HG03575 (cell line): ENCODE results near the gene FERMT1.
"Not testable (repeated sequence)": the region's sequence is repeated elsewhere in the genome, so short reads cannot be mapped to it uniquely, and the experiment has no call there.

Experiments used
- ATAC-seq: cut with Tn5 transposase; IDR thresholded peaks from one replicate; pipeline ENCODE4 v1.9.1; 2021; ENCODE audit not compliant: unreplicated experiment, insufficient number of reproducible peaks, low FRiP score; ENCODE audit errors: extremely low read depth

FERMT1 gene

DNA sequence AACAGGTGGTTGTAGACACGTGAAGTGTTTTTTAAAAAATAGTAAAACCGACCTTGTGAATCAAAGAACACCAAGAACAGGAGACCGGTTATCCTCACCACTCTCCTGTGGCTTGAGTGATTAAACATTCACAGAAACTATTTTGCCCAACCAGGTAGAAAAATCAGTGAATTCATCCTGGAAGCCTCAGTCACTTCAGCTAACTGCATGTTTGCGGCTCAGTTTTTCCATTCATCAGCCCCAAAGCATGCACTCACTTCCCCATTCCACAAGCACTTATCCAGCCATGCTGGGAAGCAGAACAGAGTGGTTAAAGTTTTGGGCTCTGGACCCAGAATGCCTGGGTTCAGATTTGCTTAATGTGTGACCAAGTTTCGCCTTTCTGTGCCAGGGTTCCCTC, 71.3 kb downstream of the FERMT1 start:
- no peak for ATAC-seq

GRCh38 chr20:6048391-6048790, 74.4 kb downstream of the FERMT1 start:
- no peak for ATAC-seq

DNA sequence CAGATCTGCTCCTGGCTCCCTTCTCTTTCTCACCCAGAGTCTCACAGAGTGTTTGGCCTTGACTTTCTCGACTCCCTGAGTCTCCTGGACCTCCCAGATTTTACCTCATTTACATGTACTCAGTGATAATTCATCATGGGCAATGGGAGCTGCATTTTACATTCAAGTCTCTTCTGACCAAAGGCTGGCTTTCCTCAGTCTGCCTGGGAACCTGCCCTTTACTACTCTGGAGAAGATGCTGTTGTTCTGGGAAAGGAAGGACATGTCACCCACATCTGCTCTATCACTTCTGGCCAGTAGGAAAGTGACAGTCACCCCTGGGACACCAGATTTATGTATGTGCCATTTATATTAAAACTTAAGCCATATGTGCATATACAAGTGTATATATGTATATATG, 76.4 kb downstream of the FERMT1 start:
- no peak for ATAC-seq

- ATAC-seq, result no peak
These were observed 77.3 kb downstream of the FERMT1 start for GRCh38 chr20:6045566-6045965.

DNA sequence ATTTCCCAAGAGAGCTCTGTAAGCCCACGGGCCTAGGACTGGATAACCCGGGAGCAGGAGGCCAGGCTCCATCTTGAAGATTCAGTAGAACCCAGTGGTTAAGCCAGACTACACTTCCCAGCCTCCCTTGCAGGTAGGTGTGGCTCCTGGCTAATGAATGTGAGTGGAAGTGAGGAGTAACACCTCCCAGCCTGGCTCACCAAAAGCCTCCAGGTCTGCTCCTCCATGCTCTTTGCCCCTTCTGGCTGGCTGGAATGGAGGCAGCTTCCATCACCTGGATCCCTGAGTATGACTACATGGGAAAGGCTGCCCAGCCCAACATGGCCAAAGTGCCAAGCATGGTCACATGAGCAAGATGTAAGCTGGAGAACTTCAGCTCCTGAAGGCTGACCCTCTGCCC, 78.7 kb downstream of the FERMT1 start:
- no peak for ATAC-seq

DNA sequence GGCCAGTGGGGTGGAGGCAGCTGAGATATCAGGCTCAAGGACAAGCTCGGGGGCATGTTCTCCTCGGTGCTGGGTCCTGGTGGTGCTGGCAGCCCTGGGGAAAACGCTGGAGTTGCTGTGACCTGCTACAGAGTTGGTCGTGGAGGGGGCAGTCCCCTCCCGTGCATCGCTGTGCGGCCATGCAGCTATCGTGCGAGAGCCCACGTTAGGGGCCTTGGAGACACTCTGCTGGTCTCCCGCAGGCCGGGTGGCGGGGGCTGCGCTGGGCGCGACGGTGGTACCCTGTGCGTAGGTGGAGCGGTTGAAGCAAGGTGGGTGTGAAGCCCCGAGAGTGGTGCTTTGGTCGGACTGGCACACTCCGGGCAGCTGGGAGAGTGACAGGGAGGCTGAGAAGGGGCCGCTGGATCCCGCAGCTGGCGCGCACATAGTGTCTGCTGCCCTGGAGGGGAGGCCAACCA, 81.0 kb downstream of the FERMT1 start:
- no peak for ATAC-seq

DNA sequence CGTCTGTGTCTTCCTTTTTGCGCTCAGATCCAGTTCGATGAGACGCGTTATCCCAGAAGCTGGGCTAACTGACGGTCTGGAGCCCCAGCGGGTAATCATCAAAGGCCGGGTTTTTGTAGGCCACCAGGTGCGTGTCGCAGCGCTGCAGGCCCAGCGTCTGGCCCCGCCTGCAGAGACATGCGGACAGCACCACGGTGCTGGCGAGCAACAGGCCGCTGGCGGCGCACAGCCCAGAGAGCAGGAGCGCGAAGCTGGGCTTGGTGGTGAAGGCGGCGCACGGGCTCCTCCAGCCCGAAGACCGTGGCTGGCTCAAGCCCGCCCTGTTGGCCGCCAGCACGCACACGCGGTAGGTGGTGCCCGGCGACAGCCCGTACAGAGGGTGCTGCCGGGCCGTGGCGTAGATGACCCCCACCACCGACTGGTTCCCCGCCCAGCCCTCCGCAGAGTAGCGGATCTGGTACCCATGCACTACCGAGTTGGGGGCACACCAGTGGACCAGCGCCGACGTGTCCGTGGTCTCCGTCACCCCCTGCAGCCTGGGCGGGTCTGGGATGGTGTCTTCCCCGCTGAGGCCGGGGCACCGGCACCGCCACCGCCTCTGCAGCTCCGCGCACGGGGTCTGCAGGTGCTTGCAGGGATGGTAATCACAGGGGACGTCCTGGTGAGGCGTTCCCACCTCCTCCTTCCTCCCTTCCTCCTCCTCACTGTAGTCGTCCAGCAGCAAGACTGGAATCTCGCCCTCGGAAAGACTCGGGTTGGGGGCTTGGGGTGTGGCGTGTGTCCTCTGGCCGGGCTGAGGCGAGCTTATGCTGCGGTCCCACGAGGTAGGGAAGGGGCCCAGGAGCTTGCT, 81.6 kb downstream of the FERMT1 start:
- ATAC-seq, result no peak

DNA sequence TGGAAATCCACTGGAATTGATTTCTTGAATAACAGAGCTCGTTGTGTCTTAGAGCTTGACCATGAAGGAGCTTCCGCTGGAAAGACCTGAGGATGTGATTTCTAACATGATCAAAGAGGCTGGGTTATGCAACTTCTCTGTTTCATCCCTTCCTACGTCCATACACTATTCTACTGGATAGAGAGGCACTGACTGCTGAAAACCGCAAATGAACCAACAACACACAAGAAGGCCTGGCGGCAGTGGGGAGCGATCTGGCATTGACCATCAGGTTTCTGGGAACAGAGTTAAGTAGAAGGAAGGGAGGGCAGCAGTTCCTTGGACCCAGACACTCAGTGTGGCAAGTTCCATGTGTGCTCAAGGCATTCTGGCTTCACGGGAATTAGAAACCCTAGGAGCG, 82.3 kb downstream of the FERMT1 start:
- ATAC-seq, result no peak

DNA sequence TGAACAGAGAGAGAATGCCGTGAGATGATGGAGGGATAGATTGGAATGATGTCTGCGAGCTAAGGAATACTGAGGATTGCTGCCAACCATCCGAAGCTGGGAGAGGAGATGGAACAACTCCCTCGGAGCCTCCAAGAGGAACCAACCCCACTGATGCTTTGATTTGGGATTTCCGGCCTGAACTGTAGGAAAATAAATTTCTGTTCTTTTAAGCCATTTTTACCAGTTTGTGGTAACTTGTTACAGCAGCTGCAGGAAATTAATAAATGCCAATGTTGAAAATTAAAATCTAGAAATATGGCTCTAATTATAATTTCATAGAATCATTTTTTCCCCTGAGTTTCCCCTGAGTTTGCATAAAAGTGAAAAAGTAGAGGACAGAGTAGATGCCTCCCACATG, 83.1 kb downstream of the FERMT1 start:
- no peak for ATAC-seq

GRCh38 chr20:6038256-6038655, 84.6 kb downstream of the FERMT1 start:
- ATAC-seq, result no peak

- ATAC-seq, result no peak
These were observed 85.7 kb downstream of the FERMT1 start for GRCh38 chr20:6037082-6037481.

GRCh38 chr20:6036213-6036612, 86.6 kb downstream of the FERMT1 start:
- no peak for ATAC-seq

DNA sequence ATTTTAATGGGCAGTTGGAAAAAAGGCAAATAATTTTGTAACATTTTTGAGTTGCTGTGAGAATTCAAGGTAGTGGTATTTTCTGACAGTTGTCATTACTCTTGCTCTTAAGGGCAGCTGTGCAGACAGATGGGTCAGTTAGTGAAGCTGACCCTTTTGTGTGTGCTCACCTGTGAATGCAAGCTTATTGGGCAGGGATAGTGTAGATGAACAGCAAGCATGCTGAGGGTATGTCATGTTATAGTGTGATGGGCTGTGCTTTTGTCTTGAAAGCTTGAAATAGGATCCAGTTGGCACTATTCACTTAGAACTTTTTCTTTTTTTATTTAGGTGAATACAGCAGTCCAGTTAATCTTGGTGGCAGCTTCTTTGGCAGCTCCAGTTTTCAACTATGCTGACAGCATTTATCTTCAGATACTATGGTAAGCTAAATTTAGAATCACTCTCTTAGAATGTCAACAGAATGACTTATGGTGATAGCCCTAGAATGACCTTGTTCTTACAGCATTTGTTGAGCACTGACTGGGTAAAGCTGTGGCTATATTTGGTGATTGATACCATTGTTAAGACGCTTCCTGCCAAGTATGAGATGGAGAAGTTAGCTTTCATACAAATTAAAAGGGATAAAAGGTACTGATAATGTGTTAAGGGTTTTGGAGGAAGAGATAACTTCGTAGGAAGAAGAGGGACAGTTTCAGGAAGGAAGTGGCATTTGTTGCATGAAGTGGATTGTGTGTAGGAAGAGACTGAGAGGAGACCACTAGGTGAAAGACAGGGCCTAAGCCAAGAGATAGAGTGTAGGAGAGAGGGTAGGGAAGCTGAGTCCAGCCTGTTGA, 88.5 kb downstream of the FERMT1 start:
- ATAC-seq, result no peak

GRCh38 chr20:6032907-6033306, 89.9 kb downstream of the FERMT1 start:
- not testable (repeated sequence) for ATAC-seq

DNA sequence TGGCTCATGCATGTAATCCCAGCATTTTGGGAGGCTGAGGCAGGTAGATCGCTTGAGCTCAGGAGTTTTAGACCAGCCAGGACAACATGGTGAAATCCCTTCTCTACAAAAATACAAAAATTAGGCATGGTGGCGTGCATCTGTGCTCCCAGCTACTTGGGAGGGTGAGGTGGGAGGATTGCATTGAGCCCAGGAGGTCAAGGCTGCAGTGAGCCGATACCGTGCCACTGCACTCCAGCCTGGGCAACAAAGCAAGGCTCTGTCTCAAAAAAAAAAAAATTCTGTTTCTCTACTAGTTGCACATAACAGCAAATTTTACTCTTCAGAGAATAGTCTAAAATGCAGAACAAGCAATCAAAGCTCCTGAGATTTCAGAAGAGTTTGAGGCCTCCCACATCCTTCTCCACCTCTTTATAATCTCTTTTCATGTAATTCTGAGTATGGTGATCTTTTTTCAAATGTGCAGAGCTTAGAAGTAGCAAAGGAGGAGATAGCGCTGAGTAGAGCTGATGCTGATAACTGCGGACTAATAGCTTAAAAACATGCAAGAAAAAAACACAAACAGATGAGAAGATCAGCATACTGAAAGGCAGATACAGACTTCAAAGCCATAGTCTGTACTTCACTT, 92.3 kb downstream of the FERMT1 start:
- ATAC-seq, result no peak

- ATAC-seq, result no peak
These were observed 93.3 kb downstream of the FERMT1 start for GRCh38 chr20:6029538-6029937.

DNA sequence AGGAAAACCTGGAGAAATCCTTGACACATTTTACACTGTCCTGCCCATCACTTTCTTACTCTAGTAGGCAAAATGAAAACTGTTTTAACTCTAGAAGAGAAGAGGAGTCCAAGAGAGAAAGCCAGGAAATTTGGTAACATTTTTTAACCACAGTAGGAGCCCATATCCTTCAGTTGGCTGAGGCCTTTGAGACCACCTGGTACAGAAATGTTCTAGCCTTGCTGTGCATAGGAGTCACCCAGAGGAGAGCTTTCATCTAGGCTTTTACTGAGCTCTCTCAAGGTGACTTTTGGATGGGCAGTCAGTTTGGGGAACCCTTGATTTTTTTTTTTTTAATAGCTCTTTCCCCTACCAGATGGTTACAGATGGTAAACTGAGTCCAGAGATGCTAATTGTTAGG, 94.0 kb downstream of the FERMT1 start:
- no peak for ATAC-seq

GRCh38 chr20:6026051-6026450, 96.8 kb downstream of the FERMT1 start:
- ATAC-seq, result no peak
